AML-193 (cell line): ENCODE measurements around the gene SNX33.
"Not testable (repeated sequence)": the region's sequence is repeated elsewhere in the genome, so short reads cannot be mapped to it uniquely, and the experiment has no call there.

Experiments
- DNase-seq, 2 experiments: peaks; one replicate each; lab custom pipeline; 2025; lab: John Stamatoyannopoulos, UW

SNX33 gene

GRCh38 chr15:75699961-75700874 lies 52.5 kb downstream of the SNX33 start:
- peak; percentile 28 to 32 for DNase-seq

GRCh38 chr15:75701071-75702003 lies 53.6 kb downstream of the SNX33 start:
- not testable (repeated sequence) for DNase-seq

- no peak for DNase-seq
These were observed 54.7 kb downstream of the SNX33 start for GRCh38 chr15:75702436-75702835.

- not testable (repeated sequence) for DNase-seq
These were observed 55.9 kb downstream of the SNX33 start for GRCh38 chr15:75703440-75704262.

GRCh38 chr15:75704263-75704615 lies 56.5 kb downstream of the SNX33 start:
- no peak for DNase-seq

- no peak for DNase-seq
These were observed 56.9 kb downstream of the SNX33 start for GRCh38 chr15:75704618-75705017.

GRCh38 chr15:75705375-75705774 lies 57.7 kb downstream of the SNX33 start:
- DNase-seq: not testable (repeated sequence)

- DNase-seq: no peak
These were observed 58.4 kb downstream of the SNX33 start for GRCh38 chr15:75705854-75706681.

- no peak for DNase-seq
These were observed 58.9 kb downstream of the SNX33 start for GRCh38 chr15:75706682-75706954.

GRCh38 chr15:75709458-75709857 lies 61.7 kb downstream of the SNX33 start:
- not testable (repeated sequence) for DNase-seq

- DNase-seq: not testable (repeated sequence)
These were observed 63.2 kb downstream of the SNX33 start for GRCh38 chr15:75710874-75711273.

- DNase-seq: not testable (repeated sequence)
These were observed 63.8 kb downstream of the SNX33 start for GRCh38 chr15:75711495-75711894.
